Upper lobe of right lung (tissue), 1 donor: ENCODE measurements around the gene USPL1. TPM values are rescaled to one million over a fixed set of nuclear protein-coding genes. Genes with fewer than 3 reads are reported as not detected.
"Not testable (repeated sequence)": the region's sequence is repeated elsewhere in the genome, so short reads cannot be mapped to it uniquely, and the experiment has no call there.

ENCODE experiments used
- ATAC-seq: fragments of 200-7000 bp; cut with Tn5 transposase; one replicate; pipeline ENCODE4 v1.9.1; 2020; ENCODE audit warnings: mild to moderate bottlenecking, moderate library complexity
- DNase-seq: peaks from one replicate; pipeline ENCODE4 v3.0.0-alpha.2; 2020
- H3K27ac ChIP-seq: fragments of 200-600 bp; one replicate; pipeline ENCODE4 v1.8.0; 2022
- H3K27me3 ChIP-seq: fragments of 200-600 bp; one replicate; pipeline ENCODE4 v1.8.0; 2022; ENCODE audit warnings: mild to moderate bottlenecking
- H3K36me3 ChIP-seq: fragments of 200-600 bp; one replicate; pipeline ENCODE4 v1.8.0; 2022
- H3K4me1 ChIP-seq: fragments of 200-600 bp; one replicate; pipeline ENCODE4 v1.8.0; 2022
- H3K4me3 ChIP-seq: fragments of 200-600 bp; one replicate; pipeline ENCODE4 v1.8.0; 2022; ENCODE audit warnings: mild to moderate bottlenecking
- H3K9me3 ChIP-seq: fragments of 200-600 bp; one replicate; pipeline ENCODE4 v1.8.0; 2022
- intact Hi-C: fragments of 100-400 bp; cut with DNase I; formaldehyde crosslinking; loops from one replicate; pipeline ENCODE4 v1.11.0; 2022
- total RNA-seq: library from RNA; stranded (reverse); fragmentation: NEBNext Ultra II Directional; extraction: Animal tissue kit (Norgen Biotek cat#: 25700); gene quantifications from one replicate; pipeline ENCODE4 v1.2.1, GENCODE V29; 2021
- TF ChIP-seq, protein P1 (sequence below): fragments of 200-600 bp; IDR thresholded peaks from one replicate; pipeline ENCODE4 v1.8.0; 2022; ENCODE audit warnings: antibody characterized with exemption
- donor health status: DM: no; HTN: yes; CAD: no; lungs with severe emphysema.

USPL1 gene
- total RNA-seq, 1 donor from 2014 or later, result 13.1 TPM

DNA sequence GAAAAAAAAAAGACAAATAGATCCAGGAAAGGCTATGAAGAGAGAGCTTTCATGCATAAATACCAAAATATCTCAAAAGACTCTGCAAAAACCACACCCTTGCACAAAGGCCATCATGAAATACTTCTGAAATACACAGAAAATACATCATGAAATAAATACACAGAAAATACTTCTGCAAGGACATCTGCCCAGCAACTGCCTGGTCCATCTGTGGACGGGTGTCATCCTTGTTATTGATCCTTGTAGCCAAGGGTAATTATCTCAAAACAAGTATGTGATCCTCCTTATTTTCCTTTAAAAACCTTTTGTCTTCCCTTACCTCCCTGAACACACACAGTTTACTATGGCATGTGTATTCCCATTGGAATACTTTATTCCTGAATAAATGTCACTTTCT is 6.9 kb downstream of the USPL1 start:
- H3K27ac ChIP-seq, result no peak overlapping the region
- DNase-seq (no peak), ATAC-seq (no peak)
- no peaks in the 10 kb centered on the region for H3K9me3 ChIP-seq
- no peaks in the 10 kb centered on the region for H3K27me3 ChIP-seq
- TF ChIP-seq, protein P1, sequence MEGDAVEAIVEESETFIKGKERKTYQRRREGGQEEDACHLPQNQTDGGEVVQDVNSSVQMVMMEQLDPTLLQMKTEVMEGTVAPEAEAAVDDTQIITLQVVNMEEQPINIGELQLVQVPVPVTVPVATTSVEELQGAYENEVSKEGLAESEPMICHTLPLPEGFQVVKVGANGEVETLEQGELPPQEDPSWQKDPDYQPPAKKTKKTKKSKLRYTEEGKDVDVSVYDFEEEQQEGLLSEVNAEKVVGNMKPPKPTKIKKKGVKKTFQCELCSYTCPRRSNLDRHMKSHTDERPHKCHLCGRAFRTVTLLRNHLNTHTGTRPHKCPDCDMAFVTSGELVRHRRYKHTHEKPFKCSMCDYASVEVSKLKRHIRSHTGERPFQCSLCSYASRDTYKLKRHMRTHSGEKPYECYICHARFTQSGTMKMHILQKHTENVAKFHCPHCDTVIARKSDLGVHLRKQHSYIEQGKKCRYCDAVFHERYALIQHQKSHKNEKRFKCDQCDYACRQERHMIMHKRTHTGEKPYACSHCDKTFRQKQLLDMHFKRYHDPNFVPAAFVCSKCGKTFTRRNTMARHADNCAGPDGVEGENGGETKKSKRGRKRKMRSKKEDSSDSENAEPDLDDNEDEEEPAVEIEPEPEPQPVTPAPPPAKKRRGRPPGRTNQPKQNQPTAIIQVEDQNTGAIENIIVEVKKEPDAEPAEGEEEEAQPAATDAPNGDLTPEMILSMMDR, result no peak
- peaks cover 44% of the 10 kb centered on the region for H3K36me3 ChIP-seq
- peaks cover 18% of the 10 kb centered on the region for H3K4me1 ChIP-seq
- intact Hi-C loops, result no loop called here
- H3K4me3 ChIP-seq, result no peak overlapping the region

DNA sequence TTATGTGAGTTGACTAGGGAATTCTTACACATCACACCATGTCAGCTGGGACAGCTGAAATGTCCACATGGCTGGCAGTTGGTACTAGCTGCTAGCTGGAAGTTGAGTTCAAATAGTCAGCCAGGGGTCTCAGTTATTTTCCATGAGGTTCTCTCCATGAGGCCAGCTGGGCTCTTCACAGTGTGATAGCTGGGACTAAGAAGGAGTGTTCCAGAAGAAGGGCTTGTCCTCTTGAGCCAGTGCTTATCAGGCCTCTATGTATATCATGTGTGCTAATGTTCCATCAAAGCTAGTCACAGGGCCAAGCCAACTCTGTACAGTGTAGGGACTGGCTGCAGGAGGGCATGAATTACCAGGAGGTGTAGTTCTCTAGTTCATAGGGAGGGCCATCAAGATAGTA is 11.8 kb downstream of the USPL1 start:
- H3K27me3 ChIP-seq, result no peaks in the 10 kb centered on the region
- ATAC-seq, result no peak
- no peak for DNase-seq
- H3K36me3 ChIP-seq, result peaks cover 53% of the 10 kb centered on the region
- no peak overlapping the region for H3K27ac ChIP-seq
- H3K9me3 ChIP-seq, result no peaks in the 10 kb centered on the region
- intact Hi-C loops, result no loop called here
- no peak overlapping the region for H3K4me3 ChIP-seq
- TF ChIP-seq, protein P1, result no peak
- H3K4me1 ChIP-seq, result peaks cover 4% of the 10 kb centered on the region

DNA sequence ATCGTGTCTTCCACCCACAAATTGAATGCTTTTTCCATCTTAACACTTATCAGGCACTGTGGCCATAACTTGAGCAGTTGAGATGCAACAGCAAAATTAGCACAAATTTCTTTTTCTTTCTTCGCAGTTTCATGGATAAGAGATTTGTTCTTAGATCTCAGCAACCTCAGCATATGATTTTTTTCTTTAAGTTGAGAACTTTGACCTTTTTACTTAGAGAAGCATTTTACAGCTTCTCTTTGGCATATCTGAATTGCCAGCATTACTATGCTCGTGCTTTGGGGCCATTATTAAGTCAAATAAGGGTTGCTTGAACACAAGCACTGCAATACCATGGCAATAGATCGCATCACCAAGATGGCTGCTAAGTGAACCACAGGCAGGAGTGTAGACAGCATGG is 16.1 kb downstream of the USPL1 start:
- no peaks in the 10 kb centered on the region for H3K27me3 ChIP-seq
- H3K4me1 ChIP-seq, result peaks cover 3% of the 10 kb centered on the region
- TF ChIP-seq, protein P1, result no peak
- no peaks in the 10 kb centered on the region for H3K9me3 ChIP-seq
- no peak overlapping the region for H3K4me3 ChIP-seq
- intact Hi-C loops, result no loop called here
- ATAC-seq, result no peak
- H3K27ac ChIP-seq, result no peak overlapping the region
- peaks cover 48% of the 10 kb centered on the region for H3K36me3 ChIP-seq
- DNase-seq, result no peak

DNA sequence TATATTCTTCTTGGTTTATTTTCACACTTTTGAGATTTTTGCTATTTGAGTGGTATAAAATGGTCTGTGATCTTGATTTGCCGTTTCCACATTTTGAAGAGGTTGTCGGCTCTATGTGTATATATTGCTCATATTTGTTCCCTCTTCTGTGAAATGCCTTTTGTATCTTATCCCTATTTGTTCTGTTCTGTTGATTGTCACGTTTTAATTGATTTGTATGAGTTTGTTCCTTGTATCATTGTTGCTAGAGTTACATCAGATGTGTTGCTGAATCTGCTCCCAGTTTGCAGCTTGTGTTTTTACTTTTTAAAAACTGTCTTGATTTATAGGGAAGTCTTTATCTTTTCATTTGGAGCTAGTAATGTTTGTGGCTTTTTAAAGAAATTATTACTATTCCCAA is 17.1 kb downstream of the USPL1 start:
- Histone ChIP-seq H3K27me3 (no peaks in the 10 kb centered on the region), H3K36me3 (peaks cover 50% of the 10 kb centered on the region), H3K4me1 (peaks cover 3% of the 10 kb centered on the region), H3K27ac (no peak overlapping the region), H3K4me3 (no peak overlapping the region), H3K9me3 (no peaks in the 10 kb centered on the region)
- intact Hi-C loops, result no loop called here
- ATAC-seq (no peak), DNase-seq (no peak)
- TF ChIP-seq, protein P1, result no peak

DNA sequence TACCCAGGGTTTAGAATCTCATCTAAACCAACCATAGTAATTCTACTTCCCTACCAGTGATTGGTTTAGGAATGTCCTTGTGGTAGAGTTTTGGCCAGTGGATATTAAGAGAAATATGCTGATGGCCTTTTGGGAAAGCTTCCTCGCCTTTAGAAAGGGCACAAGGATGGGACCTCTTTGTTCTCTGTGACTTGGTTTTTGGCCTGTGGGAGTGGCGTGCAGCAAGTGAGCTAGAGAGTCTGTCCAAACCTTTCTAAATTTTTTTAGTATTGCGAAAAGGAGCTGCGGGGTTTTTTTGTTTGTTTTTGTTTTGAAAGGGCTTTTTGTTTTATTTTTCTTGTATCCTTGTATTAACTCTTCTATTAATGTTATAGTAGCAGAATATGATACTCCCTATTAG is 20.6 kb downstream of the USPL1 start:
- Histone ChIP-seq H3K27me3 (no peaks in the 10 kb centered on the region), H3K27ac (no peak overlapping the region), H3K4me3 (no peak overlapping the region), H3K4me1 (peaks cover 3% of the 10 kb centered on the region), H3K9me3 (no peaks in the 10 kb centered on the region), H3K36me3 (peaks cover 39% of the 10 kb centered on the region)
- DNase-seq (no peak), ATAC-seq (no peak)
- intact Hi-C loops, result no loop called here
- TF ChIP-seq, protein P1, result no peak

DNA sequence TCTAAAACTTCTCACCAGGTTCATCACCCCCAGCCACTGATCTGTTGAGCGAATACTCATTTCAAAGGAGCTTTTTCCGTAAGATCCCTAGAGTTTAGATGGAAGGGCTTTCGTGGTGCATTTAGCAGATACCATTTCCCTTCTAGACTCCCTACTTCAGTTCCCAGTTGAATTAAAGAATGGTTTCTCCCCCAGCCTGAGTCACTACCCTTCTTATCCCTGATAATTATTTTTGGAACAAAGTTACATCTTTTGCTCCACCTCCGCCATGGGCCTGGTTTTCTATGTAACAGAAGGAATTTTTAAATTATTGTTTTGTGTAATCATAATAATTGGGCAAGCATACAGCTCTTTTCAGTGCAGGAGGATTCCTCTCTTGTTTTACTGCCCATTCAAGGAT is 22.0 kb downstream of the USPL1 start:
- TF ChIP-seq, protein P1, result no peak
- Histone ChIP-seq H3K4me1 (peaks cover 3% of the 10 kb centered on the region), H3K27me3 (no peaks in the 10 kb centered on the region), H3K4me3 (no peak overlapping the region), H3K36me3 (peaks cover 51% of the 10 kb centered on the region), H3K27ac (no peak overlapping the region), H3K9me3 (no peaks in the 10 kb centered on the region)
- intact Hi-C loops, result no loop called here
- no peak for ATAC-seq
- no peak for DNase-seq

DNA sequence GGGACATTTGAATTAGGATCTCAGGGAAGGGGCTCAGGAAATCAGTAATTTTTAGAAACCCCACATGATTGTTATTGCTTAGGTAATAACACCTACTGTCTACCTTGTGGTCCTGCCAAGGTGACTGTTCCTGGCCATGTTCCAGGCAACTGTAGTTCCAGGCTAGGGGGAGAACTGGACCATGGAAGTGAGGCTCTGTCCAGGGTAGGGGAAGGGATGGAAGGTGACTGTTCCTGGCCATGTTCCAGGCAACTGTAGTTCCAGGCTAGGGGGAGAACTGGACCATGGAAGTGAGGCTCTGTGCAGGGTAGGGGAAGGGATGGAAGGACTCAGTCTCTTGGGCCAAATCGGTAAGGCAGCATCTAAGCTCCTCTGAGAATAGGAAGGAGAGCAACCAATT is 23.5 kb downstream of the USPL1 start:
- H3K27me3 ChIP-seq, H3K4me3 ChIP-seq, intact Hi-C loops, H3K27ac ChIP-seq, DNase-seq, H3K9me3 ChIP-seq, H3K4me1 ChIP-seq: not testable (repeated sequence)
- peaks cover 66% of the 10 kb centered on the region for H3K36me3 ChIP-seq
- peak; percentile 19 for ATAC-seq
